ENCODE results near the gene WDR41.
"Not testable (repeated sequence)": the region's sequence is repeated elsewhere in the genome, so short reads cannot be mapped to it uniquely, and the experiment has no call there.

Gene WDR41

GRCh38 chr5:77400645-77401044 lies 91.5 kb downstream of the WDR41 start:
- Histone ChIP-seq H3K27me3 (ENCODE audit: control insufficient read depth, insufficient read depth, low read length) (no peaks in the 10 kb centered on the region), H3K36me3 (ENCODE audit: insufficient read depth, low read length) (no peaks in the 10 kb centered on the region), H3K9ac (ENCODE audit: low read depth, low read length) (no peak overlapping the region), H3K4me2 (ENCODE audit: low read length) (no peak overlapping the region), H3K4me1 (ENCODE audit: control insufficient read depth, insufficient read depth, low read length) (peaks cover 7% of the 10 kb centered on the region), H3K4me3 (ENCODE audit: low read length) (no peak overlapping the region), H3K9me3 (replicated peaks; ENCODE audit: low read length) (no peaks in the 10 kb centered on the region)

GRCh38 chr5:77398896-77399295 lies 93.2 kb downstream of the WDR41 start:
- Histone ChIP-seq H3K27me3 (ENCODE audit: control insufficient read depth, insufficient read depth, low read length) (no peaks in the 10 kb centered on the region), H3K4me2 (ENCODE audit: low read length) (no peak overlapping the region), H3K9me3 (replicated peaks; ENCODE audit: low read length) (no peaks in the 10 kb centered on the region), H3K36me3 (ENCODE audit: insufficient read depth, low read length) (no peaks in the 10 kb centered on the region), H3K9ac (ENCODE audit: low read depth, low read length) (no peak overlapping the region), H3K4me1 (ENCODE audit: control insufficient read depth, insufficient read depth, low read length) (peaks cover 7% of the 10 kb centered on the region), H3K4me3 (ENCODE audit: low read length) (no peak overlapping the region)

- no peak overlapping the region for H3K9ac ChIP-seq (ENCODE audit: low read depth, low read length)
- no peaks in the 10 kb centered on the region for H3K36me3 ChIP-seq (ENCODE audit: insufficient read depth, low read length)
- peaks cover 7% of the 10 kb centered on the region for H3K4me1 ChIP-seq (ENCODE audit: control insufficient read depth, insufficient read depth, low read length)
- no peaks in the 10 kb centered on the region for H3K27me3 ChIP-seq (ENCODE audit: control insufficient read depth, insufficient read depth, low read length)
- no peak overlapping the region for H3K4me2 ChIP-seq (ENCODE audit: low read length)
- no peaks in the 10 kb centered on the region for H3K9me3 ChIP-seq (replicated peaks; ENCODE audit: low read length)
- H3K4me3 ChIP-seq (ENCODE audit: low read length) = no peak overlapping the region
Observed at GRCh38 chr5:77398458-77398857, 93.7 kb downstream of the WDR41 start.

GRCh38 chr5:77397686-77398292 lies 94.3 kb downstream of the WDR41 start:
- H3K36me3 ChIP-seq (ENCODE audit: insufficient read depth, low read length) = no peaks in the 10 kb centered on the region
- H3K4me3 ChIP-seq (ENCODE audit: low read length) = no peak overlapping the region
- H3K4me2 ChIP-seq (ENCODE audit: low read length) = no peak overlapping the region
- no peaks in the 10 kb centered on the region for H3K9me3 ChIP-seq (replicated peaks; ENCODE audit: low read length)
- peaks cover 7% of the 10 kb centered on the region for H3K4me1 ChIP-seq (ENCODE audit: control insufficient read depth, insufficient read depth, low read length)
- no peak overlapping the region for H3K9ac ChIP-seq (ENCODE audit: low read depth, low read length)
- no peaks in the 10 kb centered on the region for H3K27me3 ChIP-seq (ENCODE audit: control insufficient read depth, insufficient read depth, low read length)

GRCh38 chr5:77396017-77396416 lies 96.1 kb downstream of the WDR41 start:
- no peaks in the 10 kb centered on the region for H3K9me3 ChIP-seq (replicated peaks; ENCODE audit: low read length)
- H3K9ac ChIP-seq (ENCODE audit: low read depth, low read length) = no peak overlapping the region
- H3K36me3 ChIP-seq (ENCODE audit: insufficient read depth, low read length) = no peaks in the 10 kb centered on the region
- peaks cover 20% of the 10 kb centered on the region for H3K4me1 ChIP-seq (ENCODE audit: control insufficient read depth, insufficient read depth, low read length)
- no peak overlapping the region for H3K4me2 ChIP-seq (ENCODE audit: low read length)
- H3K4me3 ChIP-seq (ENCODE audit: low read length) = no peak overlapping the region
- no peaks in the 10 kb centered on the region for H3K27me3 ChIP-seq (ENCODE audit: control insufficient read depth, insufficient read depth, low read length)

GRCh38 chr5:77394064-77394715 lies 97.9 kb downstream of the WDR41 start:
- no peaks in the 10 kb centered on the region for H3K36me3 ChIP-seq (ENCODE audit: insufficient read depth, low read length)
- H3K9ac ChIP-seq (ENCODE audit: low read depth, low read length) = no peak overlapping the region
- H3K4me3 ChIP-seq (ENCODE audit: low read length) = no peak overlapping the region
- H3K4me2 ChIP-seq (ENCODE audit: low read length) = no peak overlapping the region
- H3K9me3 ChIP-seq (replicated peaks; ENCODE audit: low read length) = no peaks in the 10 kb centered on the region
- no peaks in the 10 kb centered on the region for H3K27me3 ChIP-seq (ENCODE audit: control insufficient read depth, insufficient read depth, low read length)
- H3K4me1 ChIP-seq (ENCODE audit: control insufficient read depth, insufficient read depth, low read length) = peaks cover 29% of the 10 kb centered on the region

- Histone ChIP-seq H3K27me3 (ENCODE audit: control insufficient read depth, insufficient read depth, low read length) (no peaks in the 10 kb centered on the region), H3K4me2 (ENCODE audit: low read length) (peak overlapping the region; percentile 16), H3K9ac (ENCODE audit: low read depth, low read length) (peak overlapping the region; percentile 2), H3K4me3 (ENCODE audit: low read length) (no peak overlapping the region), H3K36me3 (ENCODE audit: insufficient read depth, low read length) (no peaks in the 10 kb centered on the region), H3K9me3 (replicated peaks; ENCODE audit: low read length) (no peaks in the 10 kb centered on the region), H3K4me1 (ENCODE audit: control insufficient read depth, insufficient read depth, low read length) (peaks cover 21% of the 10 kb centered on the region)
Observed at GRCh38 chr5:77391240-77391765, 100.8 kb downstream of the WDR41 start.

GRCh38 chr5:77390795-77391194 lies 101.3 kb downstream of the WDR41 start:
- Histone ChIP-seq H3K36me3 (ENCODE audit: insufficient read depth, low read length) (no peaks in the 10 kb centered on the region), H3K9me3 (replicated peaks; ENCODE audit: low read length) (no peaks in the 10 kb centered on the region), H3K4me3 (ENCODE audit: low read length) (no peak overlapping the region), H3K27me3 (ENCODE audit: control insufficient read depth, insufficient read depth, low read length) (no peaks in the 10 kb centered on the region), H3K9ac (ENCODE audit: low read depth, low read length) (peak overlapping the region; percentile 2), H3K4me2 (ENCODE audit: low read length) (peak overlapping the region; percentile 16), H3K4me1 (ENCODE audit: control insufficient read depth, insufficient read depth, low read length) (peaks cover 21% of the 10 kb centered on the region)

- Histone ChIP-seq H3K36me3 (ENCODE audit: insufficient read depth, low read length) (no peaks in the 10 kb centered on the region), H3K9ac (ENCODE audit: low read depth, low read length) (no peak overlapping the region), H3K9me3 (replicated peaks; ENCODE audit: low read length) (no peaks in the 10 kb centered on the region), H3K4me2 (ENCODE audit: low read length) (no peak overlapping the region), H3K4me3 (ENCODE audit: low read length) (no peak overlapping the region), H3K4me1 (ENCODE audit: control insufficient read depth, insufficient read depth, low read length) (peaks cover 21% of the 10 kb centered on the region), H3K27me3 (ENCODE audit: control insufficient read depth, insufficient read depth, low read length) (no peaks in the 10 kb centered on the region)
Observed at GRCh38 chr5:77390221-77390620, 101.9 kb downstream of the WDR41 start.

- H3K36me3 ChIP-seq (ENCODE audit: insufficient read depth, low read length) = no peaks in the 10 kb centered on the region
Observed at GRCh38 chr5:77389746-77390145, 102.4 kb downstream of the WDR41 start.

GRCh38 chr5:77386340-77386739 lies 105.8 kb downstream of the WDR41 start:
- not testable (repeated sequence) for H3K4me2 ChIP-seq (ENCODE audit: low read length); H3K9me3 ChIP-seq (replicated peaks; ENCODE audit: low read length); H3K27me3 ChIP-seq (ENCODE audit: control insufficient read depth, insufficient read depth, low read length); H3K4me3 ChIP-seq (ENCODE audit: low read length); H3K9ac ChIP-seq (ENCODE audit: low read depth, low read length); H3K36me3 ChIP-seq (ENCODE audit: insufficient read depth, low read length)
- peaks cover 12% of the 10 kb centered on the region for H3K4me1 ChIP-seq (ENCODE audit: control insufficient read depth, insufficient read depth, low read length)

More at GRCh38 chr5:77389746-77390145, 102.4 kb downstream of the WDR41 start:
- no peaks in the 10 kb centered on the region for H3K9me3 ChIP-seq (replicated peaks; ENCODE audit: low read length)
- no peak overlapping the region for H3K4me3 ChIP-seq (ENCODE audit: low read length)
- H3K9ac ChIP-seq (ENCODE audit: low read depth, low read length) = no peak overlapping the region
- H3K4me2 ChIP-seq (ENCODE audit: low read length) = no peak overlapping the region
- H3K27me3 ChIP-seq (ENCODE audit: control insufficient read depth, insufficient read depth, low read length) = no peaks in the 10 kb centered on the region
- peaks cover 21% of the 10 kb centered on the region for H3K4me1 ChIP-seq (ENCODE audit: control insufficient read depth, insufficient read depth, low read length)

GRCh38 chr5:77383336-77383735 lies 108.8 kb downstream of the WDR41 start:
- not testable (repeated sequence) for H3K9ac ChIP-seq (ENCODE audit: low read depth, low read length); H3K4me3 ChIP-seq (ENCODE audit: low read length); H3K27me3 ChIP-seq (ENCODE audit: control insufficient read depth, insufficient read depth, low read length); H3K36me3 ChIP-seq (ENCODE audit: insufficient read depth, low read length); H3K9me3 ChIP-seq (replicated peaks; ENCODE audit: low read length); H3K4me2 ChIP-seq (ENCODE audit: low read length); H3K4me1 ChIP-seq (ENCODE audit: control insufficient read depth, insufficient read depth, low read length)

Data from skeletal muscle satellite cell (primary cell).